H1 (cell line): ENCODE measurements around the gene HOXA6. TPM values are rescaled to one million over a fixed set of nuclear protein-coding genes. Genes with fewer than 3 reads are reported as not detected.
A peak's percentile ranks its signal among the peaks of the same experiment; 100 is the strongest.

ENCODE experiments used
- CTCF ChIA-PET: fragments of 300-600 bp; sonication (Branson Sonifier 250); formaldehyde crosslinking; loops from one replicate; lab custom pipeline; 2021; ENCODE audit not compliant: partially characterized antibody; lab: Charles Lee
- POLR2A ChIA-PET: fragments of 300-600 bp; sonication (Branson Sonifier 250); formaldehyde crosslinking; loops from one replicate; lab custom pipeline; 2021; ENCODE audit warnings: inconsistent platforms; ENCODE audit not compliant: partially characterized antibody; lab: Charles Lee
- DNase-seq, 2 experiments: peaks; one replicate each; pipeline versions ENCODE4 v3.0.0 to v3.0.0-alpha.2; 2010 to 2022; ENCODE audit warnings: low spot score in 2 of 2, low read depth in 1 of 2, mixed read lengths in 1 of 2
- FAIRE-seq: peaks from 2 replicates; lab custom pipeline; 2011; peaks lifted over from hg19 to GRCh38; lab: Jason Lieb, UNC
- H2AFZ ChIP-seq: 2 replicates; pipeline ENCODE4 v1.8.1; 2012; ENCODE audit warnings: low read length, inconsistent platforms
- H2AK5ac ChIP-seq: 2 replicates; pipeline ENCODE4 v1.6.1; 2013; ENCODE audit warnings: low read depth, low read length
- H2BK120ac ChIP-seq: replicated peaks from 2 replicates; pipeline ENCODE3; 2013; ENCODE audit warnings: low read depth, low read length, inconsistent platforms
- H2BK12ac ChIP-seq: 2 replicates; pipeline ENCODE4 v1.6.1; 2013; ENCODE audit warnings: low read depth, low read length
- H2BK15ac ChIP-seq: 2 replicates; pipeline ENCODE4 v1.6.1; 2013; ENCODE audit warnings: low read length
- H2BK20ac ChIP-seq: 2 replicates; pipeline ENCODE4 v1.6.1; 2013; ENCODE audit warnings: low read length
- H2BK5ac ChIP-seq: 2 replicates; pipeline ENCODE4 v1.6.1; 2013; ENCODE audit warnings: low read depth, low read length
- H3K14ac ChIP-seq: 2 replicates; pipeline ENCODE4 v1.6.1; 2013; ENCODE audit warnings: inconsistent platforms; ENCODE audit not compliant: insufficient read length
- H3K18ac ChIP-seq: 2 replicates; pipeline ENCODE4 v1.6.1; 2013; ENCODE audit warnings: low read length; ENCODE audit errors: extremely low read depth
- H3K23ac ChIP-seq: 2 replicates; pipeline ENCODE4 v1.6.1; 2013; ENCODE audit warnings: inconsistent platforms; ENCODE audit not compliant: insufficient read length
- H3K23me2 ChIP-seq: 2 replicates; pipeline ENCODE4 v1.6.1; 2013; ENCODE audit warnings: low read depth, low read length
- H3K27ac ChIP-seq: 2 replicates; pipeline ENCODE4 v1.6.1; 2011; ENCODE audit warnings: low read depth, low read length, inconsistent platforms
- H3K27me3 ChIP-seq, 4 experiments: replicated peaks in 1 of 4; 1 replicate in 1 of 4; 2 replicates in 3 of 4; pipeline versions ENCODE4 v1.6.1 to v1.8.1; 2011 to 2013; ENCODE audit warnings: low read length in 3 of 4, mild to moderate bottlenecking in 3 of 4, inconsistent platforms in 2 of 4, mixed read lengths in 2 of 4, moderate library complexity in 1 of 4; ENCODE audit not compliant: control insufficient read depth in 3 of 4, insufficient read depth in 3 of 4; ENCODE audit errors: extremely low read depth in 1 of 4
- H3K36me3 ChIP-seq, 4 experiments: 2 replicates each; pipeline versions ENCODE4 v1.6.1 to v1.8.1; 2011 to 2013; ENCODE audit warnings: mild to moderate bottlenecking in 4 of 4, low read length in 3 of 4, moderate library complexity in 2 of 4, control low read depth in 1 of 4, inconsistent platforms in 1 of 4; ENCODE audit not compliant: insufficient read depth in 4 of 4, control insufficient read depth in 2 of 4
- H3K4ac ChIP-seq: replicated peaks from 2 replicates; pipeline ENCODE3; 2013; ENCODE audit warnings: low read length, low read depth, mixed read lengths, inconsistent platforms; ENCODE audit not compliant: insufficient read length
- H3K4me1 ChIP-seq, 4 experiments: replicated peaks in 1 of 4; 1 replicate in 1 of 4; 2 replicates in 3 of 4; pipeline versions ENCODE4 v1.6.1 to v1.8.1; 2011 to 2013; ENCODE audit warnings: low read length in 3 of 4, inconsistent platforms in 2 of 4, mixed read lengths in 1 of 4; ENCODE audit not compliant: insufficient read depth in 4 of 4, control insufficient read depth in 3 of 4
- H3K4me2 ChIP-seq, 2 experiments: 2 replicates each; pipeline versions ENCODE4 v1.6.1 to v1.8.1; 2011 to 2013; ENCODE audit warnings: low read depth in 2 of 2, low read length in 2 of 2, control low read depth in 1 of 2, inconsistent platforms in 1 of 2, mild to moderate bottlenecking in 1 of 2; ENCODE audit not compliant: insufficient read depth in 1 of 2
- H3K4me3 ChIP-seq, 4 experiments: fragments of 200-600, 300-600 bp in 1 of 4; sonication (generic), shearing (Covaris generic), sonication (Bioruptor Twin) in 1 of 4; 2 replicates each; pipeline versions ENCODE4 v1.5.1 to v1.8.1; 2011 to 2016; ENCODE audit warnings: low read length in 4 of 4, low read depth in 3 of 4, control low read depth in 2 of 4, inconsistent platforms in 2 of 4, mild to moderate bottlenecking in 2 of 4, mixed read lengths in 1 of 4, moderate library complexity in 1 of 4; ENCODE audit not compliant: insufficient read depth in 2 of 4; ENCODE audit errors: extremely low read depth in 1 of 4
- H3K56ac ChIP-seq: replicated peaks from 2 replicates; pipeline ENCODE3; 2013; ENCODE audit warnings: low read depth, mild to moderate bottlenecking, mixed read lengths, low read length, inconsistent platforms; ENCODE audit not compliant: insufficient read length
- H3K79me1 ChIP-seq: 2 replicates; pipeline ENCODE4 v1.6.1; 2013; ENCODE audit warnings: low read depth, low read length, control low read depth
- H3K79me2 ChIP-seq, 2 experiments: 2 replicates each; pipeline versions ENCODE4 v1.6.1 to v1.8.1; 2012 to 2013; ENCODE audit warnings: low read length in 2 of 2, mild to moderate bottlenecking in 2 of 2, inconsistent platforms in 1 of 2; ENCODE audit not compliant: insufficient read depth in 2 of 2, control insufficient read depth in 1 of 2
- H3K9ac ChIP-seq, 4 experiments: replicated peaks in 1 of 4; 1 replicate in 1 of 4; 2 replicates in 3 of 4; pipeline versions ENCODE4 v1.6.1 to v1.8.1; 2011 to 2013; ENCODE audit warnings: low read depth in 3 of 4, low read length in 3 of 4, control low read depth in 2 of 4, mild to moderate bottlenecking in 2 of 4, moderate library complexity in 2 of 4, inconsistent platforms in 1 of 4; ENCODE audit errors: extremely low read depth in 1 of 4
- H3K9me3 ChIP-seq, 2 experiments: 2 replicates each; pipeline versions ENCODE4 v1.6.1 to v1.8.1; 2012 to 2013; ENCODE audit warnings: mild to moderate bottlenecking in 2 of 2, moderate library complexity in 2 of 2, control low read depth in 1 of 2, inconsistent platforms in 1 of 2, low read depth in 1 of 2, low read length in 1 of 2, mixed read lengths in 1 of 2; ENCODE audit not compliant: insufficient read depth in 2 of 2
- H4K20me1 ChIP-seq, 2 experiments: replicated peaks in 1 of 2; 2 replicates each; pipeline versions ENCODE3 to v1.8.1; 2011 to 2013; ENCODE audit warnings: inconsistent platforms in 2 of 2, low read length in 2 of 2, mild to moderate bottlenecking in 1 of 2; ENCODE audit not compliant: insufficient read depth in 2 of 2, control insufficient read depth in 1 of 2
- H4K5ac ChIP-seq: 2 replicates; pipeline ENCODE4 v1.6.1; 2013; ENCODE audit warnings: low read length, low read depth, mixed read lengths, inconsistent platforms; ENCODE audit not compliant: insufficient read length
- H4K8ac ChIP-seq: 2 replicates; pipeline ENCODE4 v1.8.0; 2013; ENCODE audit warnings: mild to moderate bottlenecking, moderate library complexity, low read length, inconsistent platforms; ENCODE audit not compliant: insufficient read depth; ENCODE audit errors: extremely low read depth
- H4K91ac ChIP-seq: replicated peaks from 2 replicates; pipeline ENCODE3; 2013; ENCODE audit warnings: low read length, mixed read lengths, inconsistent platforms; ENCODE audit not compliant: insufficient read length
- BACH1 ChIP-seq: IDR thresholded peaks from 2 replicates; pipeline ENCODE4 v1.6.1; 2012; ENCODE audit warnings: low read length, improper control_type of control experiment
- CBX8 ChIP-seq: fragments of 300-800, 300-1000 bp; sonication (generic); IDR thresholded peaks from 2 replicates; pipeline ENCODE4 v1.7.1; 2016; ENCODE audit warnings: low read depth, low read length, borderline replicate concordance
- E2F6 ChIP-seq: IDR thresholded peaks from 2 replicates; pipeline ENCODE4 v1.6.1; 2012; ENCODE audit warnings: inconsistent platforms
- EZH2 ChIP-seq: fragments of 200-600 bp; sonication (generic); IDR thresholded peaks from 2 replicates; pipeline ENCODE4 v1.7.1; 2012; ENCODE audit warnings: low read depth, mild to moderate bottlenecking, moderate library complexity, low read length, inconsistent platforms; ENCODE audit not compliant: severe bottlenecking
- RNF2 ChIP-seq: fragments of 200-900, 300-1000 bp; sonication (generic); IDR thresholded peaks from 2 replicates; pipeline ENCODE4 v1.7.1; 2016; ENCODE audit warnings: borderline replicate concordance, low read depth, mild to moderate bottlenecking, antibody characterized with exemption, low read length; ENCODE audit not compliant: poor library complexity, severe bottlenecking; ENCODE audit errors: missing control alignments
- SIX5 ChIP-seq: IDR thresholded peaks from 2 replicates; pipeline ENCODE4 v1.6.1; 2011; ENCODE audit warnings: mild to moderate bottlenecking, low read depth, low read length
- SUZ12 ChIP-seq: fragments of 200-600 bp; sonication (generic); IDR thresholded peaks from 2 replicates; pipeline ENCODE4 v1.6.1; 2012; ENCODE audit warnings: mild to moderate bottlenecking, inconsistent platforms, low read length, moderate library complexity, mixed read lengths
- WGBS, 2 experiments: shearing (Covaris generic) in 1 of 2; methylation state at CpG; one replicate each; pipeline versions ENCODE4 v1.1.6 to v1.1.7; 2013 to 2015; ENCODE audit warnings: low lambda C conversion rate in 2 of 2, mixed read lengths in 2 of 2, inconsistent platforms in 1 of 2, low coverage in 1 of 2, missing lambda C conversion rate in 1 of 2; ENCODE audit not compliant: insufficient replicate concordance in 2 of 2, insufficient coverage in 1 of 2, insufficient read length in 1 of 2; ENCODE audit errors: extremely low coverage in 1 of 2, missing lambda C conversion rate in 1 of 2; 5-methylcytosine and 5-hydroxymethylcytosine counted together
- polyA plus RNA-seq, 7 experiments: library from polyadenylated mRNA; depleted of rRNA in 3 of 7; stranded (reverse) in 5 of 7; unstranded in 2 of 7; fragments of >200 nt in 5 of 7; fragments of 200-250 nt in 2 of 7; gene quantifications; 1 replicate in 5 of 7; 2 replicates in 1 of 7; 4 replicates in 1 of 7; pipeline versions ENCODE4 v1.2.1 to v1.2.3, GENCODE V29; 2011 to 2013; ENCODE audit warnings: missing spikeins in 2 of 7, mixed read lengths in 2 of 7
- total RNA-seq: library from RNA; stranded (reverse); fragmentation: NEBNext Ultra II Directional; extraction: Animal tissue kit (Norgen Biotek cat#: 25700); gene quantifications from 2 replicates; pipeline ENCODE4 v1.2.1, GENCODE V29; 2021

Gene HOXA6
- total and polyA plus RNA-seq, 2 of the 8 experiments (the other 6 are each of a cell fraction or from before 2014, with no cell fraction given): not detected

- CTCF ChIA-PET: interaction anchor here (0.9 to 1.4 kb wide), 4 partner anchors 18 to 37 kb away, joined by 3 to 4 read pairs (median 3); no protein-coding TSS in a partner anchor
- Histone ChIP-seq H2BK5ac (no peak overlapping the region), H2BK120ac (no peak overlapping the region), H4K5ac (no peak overlapping the region), H3K4me2 (no peak overlapping the region), H3K56ac (no peak overlapping the region), H2BK12ac (peak overlapping the region; percentile 35; the same call in 1 of the 2 replicates), H2AFZ (no peak overlapping the region), H3K4me3 (no peak overlapping the region), H2BK20ac (no peak overlapping the region), H3K14ac (no peak overlapping the region), H4K91ac (no peak overlapping the region), H3K4ac (no peak overlapping the region), H3K4me1 (0 out of 7 replicates have a peak, but pooled peaks cover 0 to 2% (median 0%) of the 10 kb centered on the region in 4 experiments), H3K9ac (no peak overlapping the region), H3K23me2 (no peaks in the 10 kb centered on the region; the same call in 1 of the 2 replicates), H4K20me1 (peaks cover 18 to 29% of the 10 kb centered on the region in 2 experiments), H2BK15ac (no peak overlapping the region), H3K9me3 (no peaks in the 10 kb centered on the region), H3K27ac (no peak overlapping the region), H3K79me1 (no peaks in the 10 kb centered on the region), H3K36me3 (no peaks in the 10 kb centered on the region), H2AK5ac (no peak overlapping the region; the same call in 1 of the 2 replicates), H3K18ac (no peak overlapping the region), H3K79me2 (no peaks in the 10 kb centered on the region), H3K27me3 (peaks cover 100% of the 10 kb centered on the region in 4 experiments), H3K23ac (no peak overlapping the region), H4K8ac (no peak overlapping the region)
- WGBS, 2 experiments: 10% methylated on average over 43 of the region's 43 CpGs; no CpG with 5 or more reads in 1 of the 2 experiments
- FAIRE-seq (no peak), DNase-seq (peak in 1 of 2 experiments; percentile 45)
- POLR2A ChIA-PET: no interaction called here
- peak; percentile 86 for TF ChIP-seq RNF2
- no peak for TF ChIP-seq E2F6
- no peak for TF ChIP-seq SIX5
- peak; percentile 97; the same call in 1 of the 2 replicates for TF ChIP-seq CBX8
- peak; percentile 82 for TF ChIP-seq EZH2
- no peak for TF ChIP-seq BACH1
- TF ChIP-seq SUZ12: peak; percentile 76
Observed at GRCh38 chr7:27124096-27124901, 23.3 kb downstream of the HOXA6 start.
